ENCODE data around the gene CDKN2B.

Gene CDKN2B

GRCh38 chr9:22009506-22009867 lies 382 bp upstream of the CDKN2B start:
- TF ChIP-seq CTCF (IDR thresholded peaks at IDR 0.05; ENCODE audit: borderline replicate concordance, control extremely low read depth, extremely low read depth, insufficient read depth, missing control alignments), result no peak
- in situ Hi-C loops (cut with MboI; ENCODE audit: low sequenced_read_pairs, unreplicated experiment), result no loop called here

GRCh38 chr9:22008384-22008716 lies 755 bp downstream of the CDKN2B start:
- TF ChIP-seq CTCF (IDR thresholded peaks at IDR 0.05; ENCODE audit: borderline replicate concordance, control extremely low read depth, extremely low read depth, insufficient read depth, missing control alignments), result no peak
- DNase-seq (ENCODE audit: low spot score), result no peak
- in situ Hi-C loops (cut with MboI; ENCODE audit: low sequenced_read_pairs, unreplicated experiment), result no loop called here

More at GRCh38 chr9:22009506-22009867, 382 bp upstream of the CDKN2B start:
- no peak for DNase-seq (ENCODE audit: low spot score)

- TF ChIP-seq CTCF (IDR thresholded peaks at IDR 0.05; ENCODE audit: borderline replicate concordance, control extremely low read depth, extremely low read depth, insufficient read depth, missing control alignments), result no peak
- in situ Hi-C loops (cut with MboI; ENCODE audit: low sequenced_read_pairs, unreplicated experiment), result no loop called here
- no peak for DNase-seq (ENCODE audit: low spot score)
Observed at GRCh38 chr9:22005702-22006606, 3.2 kb downstream of the CDKN2B start.

- in situ Hi-C loops (cut with MboI; ENCODE audit: low sequenced_read_pairs, unreplicated experiment), result no loop called here
- TF ChIP-seq CTCF (IDR thresholded peaks at IDR 0.05; ENCODE audit: borderline replicate concordance, control extremely low read depth, extremely low read depth, insufficient read depth, missing control alignments), result no peak
Observed at GRCh38 chr9:22005021-22005701, 3.9 kb downstream of the CDKN2B start.

GRCh38 chr9:22002038-22002437 lies 7.1 kb downstream of the CDKN2B start:
- no peak for DNase-seq (ENCODE audit: low spot score)
- in situ Hi-C loops (cut with MboI; ENCODE audit: low sequenced_read_pairs, unreplicated experiment), result no loop called here

More at GRCh38 chr9:22005021-22005701, 3.9 kb downstream of the CDKN2B start:
- DNase-seq (ENCODE audit: low spot score), result no peak

GRCh38 chr9:21998026-21998425 lies 11.1 kb downstream of the CDKN2B start:
- TF ChIP-seq CTCF (IDR thresholded peaks at IDR 0.05; ENCODE audit: borderline replicate concordance, control extremely low read depth, extremely low read depth, insufficient read depth, missing control alignments), result no peak
- DNase-seq (ENCODE audit: low spot score), result no peak
- in situ Hi-C loops (cut with MboI; ENCODE audit: low sequenced_read_pairs, unreplicated experiment), result no loop called here

More at GRCh38 chr9:22002038-22002437, 7.1 kb downstream of the CDKN2B start:
- TF ChIP-seq CTCF (IDR thresholded peaks at IDR 0.05; ENCODE audit: borderline replicate concordance, control extremely low read depth, extremely low read depth, insufficient read depth, missing control alignments), result no peak

All from GM13976 (cell line).